Measurements from ENCODE around the gene ZNF516.

DNA sequence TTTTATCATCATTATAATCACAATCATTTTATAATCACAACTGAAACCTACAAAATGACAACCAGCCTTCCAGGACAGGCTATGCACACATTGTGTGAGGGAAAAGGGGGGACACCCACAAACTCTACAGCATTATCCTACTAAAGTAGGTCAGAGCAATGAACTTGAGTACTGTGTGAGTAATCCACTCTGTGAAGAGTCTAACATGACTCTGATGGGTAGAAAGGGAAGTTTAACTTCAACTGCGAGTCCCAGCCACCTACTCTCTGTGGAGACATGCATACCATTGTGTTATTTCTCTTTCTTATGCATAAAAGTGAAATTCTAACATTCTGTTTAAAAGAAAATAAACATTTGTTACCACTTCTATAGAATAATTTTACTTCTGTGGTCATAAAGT lies 177.9 kb downstream of the ZNF516 start:
- TF ChIP-seq POLR2A (IDR thresholded peaks at IDR 0.05): no peak
- TF ChIP-seq, protein P1, sequence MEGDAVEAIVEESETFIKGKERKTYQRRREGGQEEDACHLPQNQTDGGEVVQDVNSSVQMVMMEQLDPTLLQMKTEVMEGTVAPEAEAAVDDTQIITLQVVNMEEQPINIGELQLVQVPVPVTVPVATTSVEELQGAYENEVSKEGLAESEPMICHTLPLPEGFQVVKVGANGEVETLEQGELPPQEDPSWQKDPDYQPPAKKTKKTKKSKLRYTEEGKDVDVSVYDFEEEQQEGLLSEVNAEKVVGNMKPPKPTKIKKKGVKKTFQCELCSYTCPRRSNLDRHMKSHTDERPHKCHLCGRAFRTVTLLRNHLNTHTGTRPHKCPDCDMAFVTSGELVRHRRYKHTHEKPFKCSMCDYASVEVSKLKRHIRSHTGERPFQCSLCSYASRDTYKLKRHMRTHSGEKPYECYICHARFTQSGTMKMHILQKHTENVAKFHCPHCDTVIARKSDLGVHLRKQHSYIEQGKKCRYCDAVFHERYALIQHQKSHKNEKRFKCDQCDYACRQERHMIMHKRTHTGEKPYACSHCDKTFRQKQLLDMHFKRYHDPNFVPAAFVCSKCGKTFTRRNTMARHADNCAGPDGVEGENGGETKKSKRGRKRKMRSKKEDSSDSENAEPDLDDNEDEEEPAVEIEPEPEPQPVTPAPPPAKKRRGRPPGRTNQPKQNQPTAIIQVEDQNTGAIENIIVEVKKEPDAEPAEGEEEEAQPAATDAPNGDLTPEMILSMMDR (IDR thresholded peaks at IDR 0.05): no peak
- TF ChIP-seq POLR2AphosphoS5 (IDR thresholded peaks at IDR 0.05): no peak
- TF ChIP-seq EP300 (IDR thresholded peaks at IDR 0.05): no peak
